Osteoblast (primary cell): Measurements from ENCODE around the gene CDH1. TPM values are rescaled to one million over a fixed set of nuclear protein-coding genes. Genes with fewer than 3 reads are reported as not detected.

Experiments used
- DNase-seq: peaks from one replicate; pipeline ENCODE4 v3.0.0; 2011; ENCODE audit warnings: low spot score, mixed read lengths; ENCODE audit not compliant: insufficient read length; ENCODE audit errors: missing footprints
- H2AFZ ChIP-seq: 2 replicates; pipeline ENCODE4 v1.6.0; 2011; ENCODE audit warnings: mild to moderate bottlenecking, low read length
- H3K27ac ChIP-seq: 2 replicates; pipeline ENCODE4 v1.5.1; 2011; ENCODE audit warnings: mild to moderate bottlenecking, low read depth, low read length, moderate library complexity
- H3K27me3 ChIP-seq: 2 replicates; pipeline ENCODE4 v1.6.0; 2012; ENCODE audit warnings: mild to moderate bottlenecking, control low read depth, inconsistent platforms, low read length, moderate library complexity; ENCODE audit not compliant: insufficient read depth
- H3K36me3 ChIP-seq: 2 replicates; pipeline ENCODE4 v1.5.1; 2011; ENCODE audit warnings: mild to moderate bottlenecking, low read length, control low read depth, moderate library complexity; ENCODE audit not compliant: insufficient read depth
- H3K4me1 ChIP-seq: 2 replicates; pipeline ENCODE4 v1.5.1; 2011; ENCODE audit warnings: mild to moderate bottlenecking, low read length, control low read depth, moderate library complexity; ENCODE audit not compliant: insufficient read depth
- H3K4me2 ChIP-seq: 2 replicates; pipeline ENCODE4 v1.6.0; 2011; ENCODE audit warnings: mild to moderate bottlenecking, low read length; ENCODE audit not compliant: insufficient read depth
- H3K4me3 ChIP-seq: fragments of 200-600 bp; sonication (generic); 3 replicates; pipeline ENCODE4 v1.5.1; 2012; ENCODE audit warnings: mild to moderate bottlenecking, low read length, inconsistent platforms; ENCODE audit not compliant: insufficient read depth
- H3K79me2 ChIP-seq: 2 replicates; pipeline ENCODE4 v1.6.0; 2012; ENCODE audit warnings: mild to moderate bottlenecking, low read length, control low read depth, inconsistent platforms; ENCODE audit not compliant: insufficient read depth
- H3K9me3 ChIP-seq: 2 replicates; pipeline ENCODE4 v1.5.1; 2011; ENCODE audit warnings: low read depth, low read length, control low read depth
- H4K20me1 ChIP-seq: 2 replicates; pipeline ENCODE4 v1.6.0; 2012; ENCODE audit warnings: mild to moderate bottlenecking, low read length, control low read depth; ENCODE audit not compliant: insufficient read depth
- CTCF ChIP-seq: IDR thresholded peaks from 2 replicates; pipeline ENCODE4 v1.5.1; 2011; ENCODE audit warnings: mild to moderate bottlenecking, low read depth, low read length, moderate library complexity; ENCODE audit errors: extremely low read depth
- total RNA-seq: library from RNA; depleted of rRNA; stranded (reverse); fragments of >200 nt; gene quantifications from 2 replicates; pipeline ENCODE4 v1.2.3, GENCODE V29; 2012

Gene CDH1
- total RNA-seq, 1 donor, result 1.1 TPM

GRCh38 chr16:68740628-68741346 lies 3.7 kb downstream of the CDH1 start:
- Histone ChIP-seq H3K79me2 (no peaks in the 10 kb centered on the region), H3K4me2 (no peak overlapping the region), H2AFZ (no peak overlapping the region), H3K27ac (no peak overlapping the region), H3K9me3 (no peaks in the 10 kb centered on the region), H4K20me1 (no peaks in the 10 kb centered on the region), H3K27me3 (peaks cover 38% of the 10 kb centered on the region), H3K36me3 (no peaks in the 10 kb centered on the region), H3K4me1 (peaks cover 2% of the 10 kb centered on the region), H3K4me3 (no peak overlapping the region)
- DNase-seq, result no peak
- no peak for TF ChIP-seq CTCF

DNA sequence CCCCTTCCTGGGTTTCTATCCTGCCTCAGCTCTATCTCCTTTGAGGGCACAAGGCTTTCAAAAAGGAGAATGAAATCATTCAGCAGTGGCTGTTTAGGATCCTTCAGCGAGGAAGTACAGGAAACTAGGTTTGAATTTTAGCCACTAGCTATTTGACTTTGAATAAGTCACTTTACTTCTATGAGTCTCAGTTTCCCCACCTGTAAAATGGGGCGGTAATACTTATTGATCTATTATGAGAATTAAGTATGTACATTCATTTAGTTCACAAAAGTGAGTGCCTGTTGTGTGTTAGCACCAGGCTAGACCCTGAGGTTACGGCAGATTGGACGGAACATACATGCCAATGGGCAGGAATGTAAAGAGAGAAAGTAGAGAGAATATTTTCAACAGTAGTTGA lies 6.6 kb downstream of the CDH1 start:
- Histone ChIP-seq H3K27ac (no peak overlapping the region), H3K9me3 (no peaks in the 10 kb centered on the region), H4K20me1 (no peaks in the 10 kb centered on the region), H3K36me3 (no peaks in the 10 kb centered on the region), H3K4me1 (peaks cover 2% of the 10 kb centered on the region), H3K4me2 (no peak overlapping the region), H3K79me2 (no peaks in the 10 kb centered on the region), H2AFZ (no peak overlapping the region), H3K27me3 (peaks cover 18% of the 10 kb centered on the region), H3K4me3 (no peak overlapping the region)
- TF ChIP-seq CTCF, result no peak
- no peak for DNase-seq

DNA sequence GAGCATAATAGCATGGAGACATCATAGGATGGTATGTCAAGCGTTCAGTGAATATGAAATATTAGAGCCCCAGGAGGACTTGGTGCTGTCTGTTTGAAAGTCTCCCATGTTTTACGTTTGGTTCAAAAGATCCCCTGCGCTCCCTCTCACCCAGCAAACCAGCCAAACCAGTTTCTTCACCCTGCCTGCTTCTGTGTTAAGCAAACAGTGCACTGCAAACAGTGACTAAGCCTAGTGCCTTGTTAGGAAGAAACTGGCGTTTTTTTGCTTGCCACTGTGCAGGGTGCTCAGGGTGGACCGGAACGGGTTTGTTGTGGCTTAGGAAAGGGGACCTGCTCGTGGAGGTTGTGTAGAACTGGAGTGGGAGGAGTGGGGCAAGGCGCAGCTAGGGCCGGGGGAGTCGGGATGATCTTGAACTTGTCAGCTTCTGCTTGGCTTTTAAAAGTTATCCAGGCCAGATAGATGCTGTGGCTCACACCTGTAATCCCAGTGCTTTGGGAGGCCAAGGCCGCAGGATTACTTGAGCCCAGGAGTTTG lies 7.7 kb downstream of the CDH1 start:
- Histone ChIP-seq H3K4me3 (no peak overlapping the region), H2AFZ (no peak overlapping the region), H3K4me1 (peaks cover 2% of the 10 kb centered on the region), H3K9me3 (no peaks in the 10 kb centered on the region), H3K27ac (no peak overlapping the region), H3K79me2 (no peaks in the 10 kb centered on the region), H4K20me1 (no peaks in the 10 kb centered on the region), H3K4me2 (no peak overlapping the region), H3K36me3 (no peaks in the 10 kb centered on the region), H3K27me3 (peaks cover 17% of the 10 kb centered on the region)
- no peak for TF ChIP-seq CTCF
- DNase-seq, result peak; percentile 70

DNA sequence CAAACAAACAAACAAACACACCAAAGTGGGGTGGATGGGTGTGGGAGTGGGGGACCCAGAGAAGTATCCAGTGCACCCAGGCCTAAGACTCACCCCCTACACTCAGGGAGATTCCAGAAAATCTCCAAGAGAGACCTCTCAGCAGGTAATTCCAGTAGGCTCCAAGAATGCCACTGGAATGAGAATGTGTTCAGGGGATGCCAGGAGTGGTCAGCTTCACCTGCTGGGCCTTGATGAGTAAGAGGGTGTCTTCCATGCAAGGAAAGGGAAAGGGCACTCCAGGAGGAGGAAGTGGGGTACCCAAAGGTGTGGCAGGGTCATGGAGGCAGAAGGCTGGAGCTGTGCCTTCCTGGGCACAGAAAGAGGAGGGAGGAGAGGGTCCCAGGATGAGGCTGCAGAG lies 9.9 kb downstream of the CDH1 start:
- no peak overlapping the region for H3K4me3 ChIP-seq
- no peaks in the 10 kb centered on the region for H4K20me1 ChIP-seq
- no peak for DNase-seq
- no peaks in the 10 kb centered on the region for H3K79me2 ChIP-seq
- TF ChIP-seq CTCF, result no peak
- H3K36me3 ChIP-seq, result no peaks in the 10 kb centered on the region
- no peak overlapping the region for H2AFZ ChIP-seq
- H3K4me2 ChIP-seq, result no peak overlapping the region
- H3K27ac ChIP-seq, result no peak overlapping the region
- peaks cover 20% of the 10 kb centered on the region for H3K27me3 ChIP-seq
- peaks cover 2% of the 10 kb centered on the region for H3K4me1 ChIP-seq
- no peaks in the 10 kb centered on the region for H3K9me3 ChIP-seq
